ENCODE results near the gene POLR3K.
A peak's percentile ranks its signal among the peaks of the same experiment; 100 is the strongest.
"Not testable (repeated sequence)": the region's sequence is repeated elsewhere in the genome, so short reads cannot be mapped to it uniquely, and the experiment has no call there.

The POLR3K gene

DNA sequence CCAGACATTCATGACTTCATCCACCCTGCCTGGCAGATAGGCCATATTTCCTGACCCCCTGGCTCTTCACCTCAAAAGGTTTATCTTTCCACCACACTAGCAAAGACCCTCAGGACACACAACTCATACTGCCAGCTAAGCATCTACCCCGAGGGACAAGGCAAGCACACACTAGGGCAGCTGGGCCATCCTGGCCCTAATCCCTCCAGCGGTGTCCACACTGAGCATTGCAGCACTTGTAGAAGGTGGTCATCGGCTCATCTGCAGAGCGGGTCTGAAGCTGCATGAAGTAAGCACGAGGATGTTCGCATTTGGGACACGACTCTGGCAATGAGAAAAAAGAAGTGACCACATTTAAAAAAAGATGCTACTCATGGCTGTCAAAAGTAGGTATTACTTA is 6.2 kb downstream of the POLR3K start:
- TF ChIP-seq ZFX (IDR thresholded peaks at IDR 0.05; ENCODE audit: borderline replicate concordance), result no peak
- TF ChIP-seq CTCF (IDR thresholded peaks at IDR 0.05), result no peak
- no peak overlapping the region for H3K27ac ChIP-seq

DNA sequence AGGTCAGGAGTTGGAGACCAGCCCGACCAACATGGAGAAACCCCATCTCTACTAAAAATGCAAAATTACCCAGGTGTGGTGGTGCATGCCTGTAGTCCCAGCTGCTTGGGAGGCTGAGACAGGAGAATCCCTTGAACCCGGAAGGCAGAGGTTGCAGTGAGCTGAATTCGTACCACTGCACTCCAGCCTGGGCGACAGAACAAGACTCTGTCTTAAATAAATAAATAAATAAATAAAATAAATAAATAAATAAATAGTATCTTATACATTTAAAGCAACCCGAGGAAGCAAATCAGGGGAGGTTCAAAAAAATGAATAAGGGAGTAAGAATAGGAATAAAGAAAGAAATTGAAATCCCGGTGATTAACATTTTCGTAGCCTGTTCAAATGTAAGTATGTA is 6.9 kb downstream of the POLR3K start:
- not testable (repeated sequence) for H3K27ac ChIP-seq

GRCh38 chr16:45454-45853 is 8.0 kb downstream of the POLR3K start:
- peak overlapping the region; percentile 57 for H3K27ac ChIP-seq
- TF ChIP-seq ZFX (IDR thresholded peaks at IDR 0.05; ENCODE audit: borderline replicate concordance), result no peak
- TF ChIP-seq CTCF (IDR thresholded peaks at IDR 0.05), result no peak

- H3K27ac ChIP-seq, result peak overlapping the region; percentile 57
- TF ChIP-seq CTCF (IDR thresholded peaks at IDR 0.05) (no peak), ZFX (IDR thresholded peaks at IDR 0.05; ENCODE audit: borderline replicate concordance) (no peak)
These were observed 8.8 kb downstream of the POLR3K start for GRCh38 chr16:44655-45054.

DNA sequence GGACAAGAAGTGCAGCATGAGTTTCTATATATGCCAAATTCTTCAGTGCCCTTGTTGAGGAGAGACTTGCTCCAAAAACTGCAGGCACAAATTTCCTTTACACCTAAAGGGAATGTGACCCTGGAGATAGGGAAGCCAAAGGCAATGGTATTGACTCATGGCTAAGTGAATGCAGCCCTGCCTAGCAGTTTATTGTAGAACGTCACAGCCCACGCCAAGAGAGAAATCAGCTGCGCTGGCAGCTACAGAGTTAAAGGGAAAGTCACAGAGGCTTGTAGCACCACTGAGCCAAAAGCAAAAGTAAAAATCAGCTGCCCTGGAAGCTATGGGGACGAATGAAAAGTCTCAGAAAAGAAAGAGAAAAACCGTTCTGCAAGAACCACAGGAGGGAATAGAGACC is 10.1 kb downstream of the POLR3K start:
- no peak overlapping the region for H3K27ac ChIP-seq
- no peak for TF ChIP-seq ZFX (IDR thresholded peaks at IDR 0.05; ENCODE audit: borderline replicate concordance)
- no peak for TF ChIP-seq CTCF (IDR thresholded peaks at IDR 0.05)

DNA sequence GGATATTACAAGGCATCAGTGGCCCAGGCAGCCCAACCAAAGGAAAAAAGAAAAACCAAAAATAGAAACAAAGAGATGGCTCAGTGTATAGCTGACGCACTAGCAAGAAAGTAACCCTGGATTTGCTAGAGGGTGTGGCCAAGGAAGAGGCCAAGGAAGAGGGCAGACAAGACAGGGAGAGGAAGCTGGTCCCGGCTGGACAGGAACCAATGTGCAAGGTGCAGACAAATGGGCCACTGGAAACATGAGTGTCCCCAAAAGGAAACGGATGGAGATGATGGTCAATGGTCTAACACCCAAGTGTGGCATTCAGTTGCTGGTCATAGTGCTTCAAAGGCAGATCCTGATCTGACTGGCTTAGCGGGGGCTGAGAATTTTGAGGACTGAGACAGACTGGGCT is 10.7 kb downstream of the POLR3K start:
- TF ChIP-seq ZFX (IDR thresholded peaks at IDR 0.05; ENCODE audit: borderline replicate concordance) (no peak), CTCF (IDR thresholded peaks at IDR 0.05) (no peak)
- no peak overlapping the region for H3K27ac ChIP-seq

DNA sequence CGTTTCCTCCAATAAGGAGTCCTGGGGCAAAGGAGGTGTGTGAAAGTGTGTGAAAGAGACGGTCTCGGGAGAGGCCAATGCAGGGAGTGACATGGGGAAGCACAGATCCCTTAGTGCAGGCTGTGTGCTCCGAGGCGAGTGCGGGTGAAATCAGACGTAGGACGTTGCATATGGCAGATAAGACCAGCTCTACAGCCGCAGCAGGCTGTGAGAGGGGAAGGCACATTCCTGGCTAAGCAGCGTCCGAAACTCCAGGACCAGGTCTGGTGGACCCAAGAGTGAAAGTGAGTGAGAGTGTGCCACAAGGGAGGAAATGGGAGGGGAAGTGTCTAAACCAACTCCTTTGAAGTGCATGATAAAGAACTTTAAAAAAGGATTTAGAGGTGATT is 11.3 kb downstream of the POLR3K start:
- H3K27ac ChIP-seq, result no peak overlapping the region

More for the DNA sequence above, 11.3 kb downstream of the POLR3K start:
- no peak for TF ChIP-seq CTCF (IDR thresholded peaks at IDR 0.05)

Data from 22Rv1 (cell line).